AG04450 (cell line): ENCODE data around the gene SARM1. TPM values are rescaled to one million over a fixed set of nuclear protein-coding genes. Genes with fewer than 3 reads are reported as not detected.

Experiments used
- CTCF ChIA-PET: fragments of 300-600, 350-600 bp; formaldehyde crosslinking; extraction: SDS; loops from one replicate; lab custom pipeline; 2022; ENCODE audit warnings: antibody characterized with exemption, inconsistent platforms; lab: Charles Lee
- POLR2A ChIA-PET: fragments of 350-600 bp; formaldehyde crosslinking; extraction: SDS; loops from one replicate; lab custom pipeline; 2021; ENCODE audit warnings: antibody characterized with exemption, inconsistent platforms; lab: Yijun Ruan, JAX
- DNase-seq: peaks from one replicate; pipeline ENCODE4 v3.0.0-alpha.2; 2011; ENCODE audit warnings: low read depth, low spot score
- H3K27ac ChIP-seq: one replicate; pipeline ENCODE4 v1.5.1; 2012; ENCODE audit warnings: low read depth, low read length, control low read depth
- H3K27me3 ChIP-seq: one replicate; pipeline ENCODE4 v1.6.0; 2012; ENCODE audit warnings: low read length; ENCODE audit not compliant: control insufficient read depth, insufficient read depth
- H3K4me3 ChIP-seq: 2 replicates; pipeline ENCODE4 v1.5.1; 2011; ENCODE audit warnings: mild to moderate bottlenecking, low read depth, low read length, control low read depth
- H3K9me3 ChIP-seq: 2 replicates; pipeline ENCODE4 v1.5.1; 2012; ENCODE audit warnings: low read length; ENCODE audit not compliant: control insufficient read depth, insufficient read depth
- polyA plus RNA-seq: library from polyadenylated mRNA; depleted of rRNA; stranded (reverse); fragments of >200 nt; gene quantifications from 2 replicates; pipeline ENCODE4 v1.2.3, GENCODE V29; 2011
- TF ChIP-seq, protein P1 (sequence below): IDR thresholded peaks from 2 replicates; pipeline ENCODE4 v1.5.1; 2011; ENCODE audit warnings: low read depth, low read length, control low read depth, inconsistent platforms

Gene SARM1
- polyA plus RNA-seq, 1 experiment: 6.2 TPM

DNA sequence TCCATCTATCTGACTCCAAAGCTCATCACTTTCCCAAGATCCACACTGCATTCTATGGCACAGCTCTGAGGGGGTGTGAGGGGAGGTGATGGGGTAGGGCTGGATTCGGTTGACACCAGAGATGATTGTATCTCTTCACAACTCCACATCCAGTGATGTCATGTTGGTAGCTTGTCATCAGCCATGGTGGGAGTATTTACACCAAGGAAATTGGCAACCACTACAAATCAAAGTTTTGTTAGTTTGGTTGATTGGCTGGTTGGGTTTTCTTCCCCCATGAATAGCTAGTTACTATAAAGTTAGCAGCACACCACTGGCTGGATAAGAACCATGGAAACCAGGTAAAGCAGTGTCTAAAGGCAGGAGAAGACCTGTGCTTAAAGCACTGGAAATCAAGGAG, 19.5 kb downstream of the SARM1 start:
- H3K27ac ChIP-seq: no peak overlapping the region
- TF ChIP-seq, protein P1, sequence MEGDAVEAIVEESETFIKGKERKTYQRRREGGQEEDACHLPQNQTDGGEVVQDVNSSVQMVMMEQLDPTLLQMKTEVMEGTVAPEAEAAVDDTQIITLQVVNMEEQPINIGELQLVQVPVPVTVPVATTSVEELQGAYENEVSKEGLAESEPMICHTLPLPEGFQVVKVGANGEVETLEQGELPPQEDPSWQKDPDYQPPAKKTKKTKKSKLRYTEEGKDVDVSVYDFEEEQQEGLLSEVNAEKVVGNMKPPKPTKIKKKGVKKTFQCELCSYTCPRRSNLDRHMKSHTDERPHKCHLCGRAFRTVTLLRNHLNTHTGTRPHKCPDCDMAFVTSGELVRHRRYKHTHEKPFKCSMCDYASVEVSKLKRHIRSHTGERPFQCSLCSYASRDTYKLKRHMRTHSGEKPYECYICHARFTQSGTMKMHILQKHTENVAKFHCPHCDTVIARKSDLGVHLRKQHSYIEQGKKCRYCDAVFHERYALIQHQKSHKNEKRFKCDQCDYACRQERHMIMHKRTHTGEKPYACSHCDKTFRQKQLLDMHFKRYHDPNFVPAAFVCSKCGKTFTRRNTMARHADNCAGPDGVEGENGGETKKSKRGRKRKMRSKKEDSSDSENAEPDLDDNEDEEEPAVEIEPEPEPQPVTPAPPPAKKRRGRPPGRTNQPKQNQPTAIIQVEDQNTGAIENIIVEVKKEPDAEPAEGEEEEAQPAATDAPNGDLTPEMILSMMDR: no peak
- no peaks in the 10 kb centered on the region for H3K27me3 ChIP-seq
- ChIA-PET CTCF (interaction anchor here (0.6 kb wide), 1 partner anchor 497 kb away, joined by 5 read pairs; no protein-coding TSS in a partner anchor), POLR2A (interaction anchor here (0.7 kb wide), 1 partner anchor 350 kb away, joined by 3 read pairs; no protein-coding TSS in a partner anchor)
- no peaks in the 10 kb centered on the region for H3K9me3 ChIP-seq
- no peak overlapping the region for H3K4me3 ChIP-seq
- no peak for DNase-seq

DNA sequence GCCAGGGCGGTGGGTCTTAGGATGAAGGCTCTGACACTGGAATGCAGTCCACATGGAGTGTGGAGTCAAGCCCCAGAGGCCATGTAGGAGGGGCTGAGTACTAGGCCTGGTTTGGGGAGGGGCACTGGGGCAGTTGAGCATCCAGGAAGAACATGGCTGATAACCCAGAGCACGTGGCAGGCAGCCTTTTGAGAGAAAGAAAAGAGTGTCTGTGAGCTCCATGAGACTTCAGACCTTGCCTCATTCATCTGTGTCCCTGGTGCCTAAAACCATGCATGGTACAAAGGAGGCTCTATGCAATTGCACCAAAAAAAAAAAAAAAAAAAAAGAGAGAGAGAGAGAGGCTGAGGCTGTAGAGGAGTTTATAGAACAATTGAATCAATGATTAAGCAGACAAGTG, 19.9 kb downstream of the SARM1 start:
- ChIA-PET CTCF (interaction anchor here (0.6 kb wide), 2 partner anchors 58 to 497 kb away, joined by 3 to 5 read pairs; no protein-coding TSS in a partner anchor), POLR2A (interaction anchor here (0.7 kb wide), 1 partner anchor 81 kb away, joined by 9 read pairs; no protein-coding TSS in a partner anchor)
- no peak overlapping the region for H3K4me3 ChIP-seq
- no peak overlapping the region for H3K27ac ChIP-seq
- no peak for DNase-seq
- no peaks in the 10 kb centered on the region for H3K9me3 ChIP-seq
- H3K27me3 ChIP-seq: no peaks in the 10 kb centered on the region
- TF ChIP-seq, protein P1: no peak

DNA sequence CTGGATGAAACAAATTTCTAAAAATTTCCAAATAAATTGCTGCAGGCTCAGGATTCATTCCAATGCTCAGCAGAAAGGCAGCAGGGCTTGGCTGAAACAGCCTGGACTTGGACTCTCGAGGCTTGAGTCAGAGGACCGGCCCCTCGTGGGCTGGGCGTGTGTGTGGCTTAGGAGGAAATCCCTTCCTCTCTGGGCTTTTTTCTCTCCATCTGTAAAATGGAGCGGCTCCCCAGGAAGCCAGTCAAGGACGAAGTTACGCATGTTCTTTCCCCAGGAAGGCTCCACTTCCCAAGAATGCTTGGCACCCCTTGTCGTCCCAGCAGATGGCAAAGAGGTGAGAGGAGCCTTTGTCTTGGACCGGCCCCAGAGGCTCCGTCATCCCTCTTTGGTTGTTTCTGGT, 21.0 kb downstream of the SARM1 start:
- TF ChIP-seq, protein P1: no peak
- ChIA-PET POLR2A (no interaction called here), CTCF (interaction anchor here (0.6 kb wide), 1 partner anchor 338 kb away, joined by 3 read pairs; no protein-coding TSS in a partner anchor)
- Histone ChIP-seq H3K27me3 (no peaks in the 10 kb centered on the region), H3K9me3 (no peaks in the 10 kb centered on the region), H3K4me3 (no peak overlapping the region), H3K27ac (no peak overlapping the region)
- no peak for DNase-seq

DNA sequence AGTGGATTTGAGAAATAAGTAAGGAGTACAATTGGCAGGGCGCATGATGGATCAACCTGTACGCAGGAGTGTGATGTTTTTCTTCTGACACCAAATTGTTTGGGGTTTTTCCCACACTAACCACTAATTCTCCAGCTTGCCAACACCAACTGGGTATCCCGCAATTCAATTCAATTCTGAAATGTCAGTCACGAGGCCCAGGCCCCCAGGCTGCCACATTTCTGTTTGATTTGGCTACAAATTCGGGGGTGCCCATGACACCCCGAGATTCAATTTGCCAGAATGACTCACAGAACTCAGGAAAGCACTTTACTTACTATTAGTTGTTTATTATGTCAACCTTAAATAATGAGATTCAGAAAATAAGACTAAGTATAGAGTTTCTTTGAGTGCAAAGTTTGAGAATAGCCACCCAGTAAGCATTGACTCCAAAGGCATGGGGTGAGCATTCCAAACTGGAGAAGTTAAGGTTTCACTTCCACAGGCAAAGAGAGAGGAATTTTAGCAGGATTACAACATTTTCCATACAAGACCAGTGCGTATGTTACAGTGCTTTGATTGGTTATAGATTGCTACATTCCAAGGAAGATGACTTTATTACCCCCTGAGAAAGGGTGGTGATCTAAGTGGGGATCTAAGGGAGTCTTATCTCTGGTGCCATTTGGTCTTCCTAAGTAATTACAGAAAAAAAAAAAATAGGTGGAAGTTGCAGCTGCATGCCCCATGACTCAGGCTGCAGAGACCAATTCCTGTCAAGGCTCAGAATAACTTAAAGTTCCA, 23.0 kb downstream of the SARM1 start:
- DNase-seq: no peak
- Histone ChIP-seq H3K27ac (no peak overlapping the region), H3K27me3 (no peaks in the 10 kb centered on the region), H3K4me3 (no peak overlapping the region), H3K9me3 (no peaks in the 10 kb centered on the region)
- ChIA-PET POLR2A (interaction anchor here (0.6 kb wide), 1 partner anchor 212 kb away, joined by 3 read pairs; no protein-coding TSS in a partner anchor), CTCF (interaction anchor here (2.1 kb wide), 1 partner anchor 22 kb away, joined by 9 read pairs; no protein-coding TSS in a partner anchor)
- TF ChIP-seq, protein P1: no peak

DNA sequence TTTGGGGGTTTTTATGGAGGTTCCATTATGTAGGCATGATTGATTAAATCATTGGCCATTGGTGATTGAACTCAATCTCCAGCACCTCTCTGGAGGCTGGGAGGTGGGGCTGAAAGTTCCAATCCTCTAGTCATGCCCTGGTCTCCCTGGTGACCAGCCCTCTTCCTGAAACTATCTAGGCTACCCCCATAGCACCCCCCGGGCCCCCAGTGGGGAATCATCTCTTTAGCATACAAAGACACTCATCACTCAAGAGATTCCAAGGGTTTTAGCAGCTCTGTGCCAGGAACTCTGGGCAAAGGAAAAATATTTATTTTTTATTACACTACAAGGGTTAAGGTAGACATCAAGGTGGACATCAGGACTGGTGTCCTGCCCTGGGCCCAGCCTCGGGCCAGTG, 23.9 kb downstream of the SARM1 start:
- ChIA-PET CTCF (interaction anchor here (1.0 to 2.1 kb wide), 2 partner anchors 21 to 144 kb away, joined by 3 to 9 read pairs; no protein-coding TSS in a partner anchor), POLR2A (interaction anchor here (0.6 kb wide), 1 partner anchor 140 kb away, joined by 6 read pairs; no protein-coding TSS in a partner anchor)
- DNase-seq: no peak
- Histone ChIP-seq H3K4me3 (no peak overlapping the region), H3K9me3 (no peaks in the 10 kb centered on the region), H3K27me3 (no peaks in the 10 kb centered on the region), H3K27ac (no peak overlapping the region)
- TF ChIP-seq, protein P1: no peak
